NCI-H2227 (cell line): ENCODE measurements around the gene PCDHGA2.
"Not testable (repeated sequence)": the region's sequence is repeated elsewhere in the genome, so short reads cannot be mapped to it uniquely, and the experiment has no call there.

Experiments
- DNase-seq: peaks from one replicate; lab custom pipeline; 2025; ENCODE audit not compliant: unreplicated experiment; lab: John Stamatoyannopoulos, UW

The PCDHGA2 gene

GRCh38 chr5:141382469-141383294 lies 44.1 kb downstream of the PCDHGA2 start, which contains the start of gene PCDHGA7:
TSS of gene PCDHGA7 (plus strand) at chr5:141382742. CDS start at chr5:141382900, 158 bp downstream.
- peak; percentile 50 for DNase-seq

GRCh38 chr5:141383345-141383744 lies 44.8 kb downstream of the PCDHGA2 start:
- no peak for DNase-seq

GRCh38 chr5:141384471-141385267 lies 46.1 kb downstream of the PCDHGA2 start:
- no peak for DNase-seq

DNA sequence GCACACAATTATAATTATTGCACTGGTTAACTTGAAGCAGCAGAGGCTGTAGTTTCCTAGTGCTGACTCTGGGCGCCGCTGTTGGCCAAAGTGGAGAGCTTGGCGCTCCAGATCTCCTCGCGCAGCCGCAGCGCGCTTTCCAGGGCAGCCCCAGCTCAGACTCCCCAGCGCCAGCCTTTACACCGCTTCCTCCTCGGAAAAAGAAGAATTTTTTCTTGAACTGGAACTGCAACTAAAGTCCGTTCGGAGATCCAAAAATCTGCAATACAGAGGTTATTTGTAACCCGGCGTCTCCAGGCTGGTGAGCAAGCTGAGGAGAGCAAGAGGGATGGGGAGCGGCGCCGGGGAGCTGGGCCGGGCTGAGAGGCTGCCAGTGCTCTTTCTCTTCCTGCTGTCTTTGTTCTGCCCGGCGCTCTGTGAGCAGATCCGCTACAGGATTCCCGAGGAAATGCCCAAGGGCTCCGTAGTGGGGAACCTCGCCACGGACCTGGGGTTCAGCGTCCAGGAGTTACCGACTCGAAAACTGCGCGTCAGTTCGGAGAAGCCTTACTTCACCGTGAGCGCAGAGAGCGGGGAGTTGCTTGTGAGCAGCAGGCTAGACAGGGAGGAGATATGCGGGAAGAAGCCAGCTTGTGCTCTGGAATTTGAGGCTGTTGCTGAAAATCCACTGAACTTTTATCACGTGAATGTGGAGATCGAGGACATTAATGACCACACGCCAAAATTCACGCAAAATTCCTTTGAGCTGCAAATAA lies 49.2 kb downstream of the PCDHGA2 start, which contains the start of gene PCDHGB4:
Gene PCDHGB4 (plus strand): TSS at position 142 of the 755 bp plus-strand sequence. CDS start 187 bp downstream, at position 329.
- DNase-seq = not testable (repeated sequence)

DNA sequence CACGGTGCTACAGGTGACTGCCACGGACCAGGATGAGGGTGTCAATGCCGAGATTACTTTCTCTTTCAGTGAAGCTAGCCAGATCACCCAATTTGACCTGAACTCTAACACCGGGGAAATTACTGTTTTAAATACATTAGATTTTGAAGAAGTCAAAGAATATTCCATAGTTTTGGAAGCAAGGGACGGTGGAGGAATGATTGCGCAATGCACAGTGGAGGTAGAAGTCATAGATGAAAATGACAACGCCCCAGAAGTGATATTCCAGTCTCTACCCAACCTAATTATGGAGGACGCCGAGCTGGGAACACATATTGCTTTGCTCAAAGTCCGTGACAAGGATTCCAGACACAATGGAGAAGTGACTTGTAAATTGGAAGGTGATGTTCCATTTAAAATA lies 50.1 kb downstream of the PCDHGA2 start:
- no peak for DNase-seq

DNA sequence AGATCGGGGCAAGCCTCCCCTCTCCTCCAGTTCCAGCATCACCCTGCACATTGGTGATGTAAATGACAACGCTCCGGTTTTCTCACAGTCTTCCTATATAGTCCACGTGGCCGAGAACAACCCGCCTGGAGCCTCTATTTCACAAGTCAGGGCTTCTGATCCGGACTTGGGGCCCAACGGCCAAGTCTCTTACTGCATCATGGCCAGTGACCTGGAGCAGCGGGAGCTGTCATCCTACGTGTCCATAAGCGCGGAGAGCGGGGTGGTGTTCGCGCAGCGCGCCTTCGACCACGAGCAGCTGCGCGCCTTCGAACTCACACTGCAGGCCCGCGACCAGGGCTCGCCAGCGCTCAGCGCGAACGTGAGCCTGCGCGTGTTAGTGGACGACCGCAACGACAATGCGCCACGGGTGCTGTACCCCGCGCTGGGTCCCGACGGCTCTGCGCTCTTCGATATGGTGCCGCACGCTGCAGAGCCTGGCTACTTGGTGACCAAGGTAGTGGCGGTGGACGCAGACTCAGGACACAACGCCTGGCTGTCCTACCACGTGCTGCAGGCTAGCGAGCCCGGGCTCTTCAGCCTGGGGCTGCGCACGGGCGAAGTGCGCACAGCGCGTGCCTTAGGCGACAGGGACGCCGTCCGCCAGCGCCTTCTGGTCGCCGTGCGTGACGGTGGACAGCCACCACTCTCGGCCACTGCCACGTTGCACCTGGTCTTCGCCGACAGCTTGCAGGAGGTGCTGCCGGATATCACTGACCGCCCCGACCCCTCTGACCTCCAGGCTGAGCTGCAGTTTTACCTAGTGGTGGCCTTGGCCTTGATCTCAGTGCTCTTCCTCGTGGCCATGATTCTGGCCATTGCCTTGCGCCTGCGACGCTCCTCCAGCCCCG lies 50.8 kb downstream of the PCDHGA2 start:
- DNase-seq = no peak

DNA sequence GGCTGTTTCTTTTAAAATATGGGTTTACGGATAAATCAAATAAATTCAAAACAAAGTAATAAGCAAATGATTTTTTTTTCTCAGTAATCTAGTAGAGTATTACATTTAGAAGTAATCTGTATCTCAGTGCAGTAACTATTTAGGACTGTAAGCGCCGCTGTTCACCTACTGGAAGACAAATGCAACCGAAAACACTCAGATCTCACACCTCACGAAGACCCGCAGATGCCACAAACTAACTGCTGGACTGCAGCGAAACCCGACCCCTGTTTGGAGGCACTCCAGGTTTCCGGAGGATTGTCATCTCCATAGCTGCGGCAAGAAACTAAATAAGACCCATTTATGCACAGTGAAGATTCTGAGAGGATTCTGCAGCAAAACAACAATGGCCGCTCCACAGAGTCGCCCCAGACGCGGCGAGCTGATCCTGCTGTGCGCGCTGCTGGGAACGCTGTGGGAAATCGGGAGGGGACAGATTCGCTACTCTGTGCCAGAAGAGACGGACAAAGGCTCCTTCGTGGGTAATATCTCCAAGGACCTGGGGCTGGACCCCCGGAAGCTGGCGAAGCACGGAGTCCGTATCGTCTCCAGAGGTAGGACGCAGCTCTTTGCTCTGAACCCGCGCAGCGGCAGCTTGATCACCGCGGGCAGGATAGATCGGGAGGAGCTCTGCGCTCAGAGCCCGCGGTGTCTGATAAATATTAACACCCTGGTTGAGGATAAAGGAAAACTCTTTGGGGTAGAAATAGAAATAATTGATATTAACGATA lies 54.1 kb downstream of the PCDHGA2 start, which contains the start of gene PCDHGA8:
Gene PCDHGA8 (plus strand): TSS at position 205 of the 770 bp plus-strand sequence. CDS start 181 bp downstream, at position 386.
- no peak for DNase-seq
